BLaER1 (cell line): ENCODE measurements around the gene CST11.
A peak's percentile ranks its signal among the peaks of the same experiment; 100 is the strongest.

ENCODE experiments used
- H3K27ac ChIP-seq: shearing (Covaris generic); formaldehyde crosslinking; 2 replicates; pipeline ENCODE4 v1.8.1; 2022
- H3K27me3 ChIP-seq: shearing (Covaris generic); formaldehyde crosslinking; 2 replicates; pipeline ENCODE4 v1.8.1; 2022
- H3K36me3 ChIP-seq: shearing (Covaris generic); formaldehyde crosslinking; 2 replicates; pipeline ENCODE4 v1.8.1; 2022
- H3K4me1 ChIP-seq: shearing (Covaris generic); formaldehyde crosslinking; 2 replicates; pipeline ENCODE4 v1.8.1; 2022
- H3K4me2 ChIP-seq: shearing (Covaris generic); formaldehyde crosslinking; 2 replicates; pipeline ENCODE4 v1.8.1; 2022
- H3K4me3 ChIP-seq: shearing (Covaris generic); formaldehyde crosslinking; 2 replicates; pipeline ENCODE4 v1.8.1; 2022
- H3K9ac ChIP-seq: shearing (Covaris generic); formaldehyde crosslinking; 2 replicates; pipeline ENCODE4 v1.8.1; 2022
- H3K9me3 ChIP-seq: shearing (Covaris generic); formaldehyde crosslinking; 2 replicates; pipeline ENCODE4 v1.8.1; 2022
- H4K20me1 ChIP-seq: shearing (Covaris generic); formaldehyde crosslinking; 2 replicates; pipeline ENCODE4 v1.8.1; 2022
- Cebpa-rat ChIP-seq: shearing (Covaris generic); IDR thresholded peaks from 2 replicates; pipeline ENCODE4 v1.8.1; 2022

Gene CST11

GRCh38 chr20:23452776-23453175 lies at the start of gene CST11:
Gene CST11, minus strand, starts transcription at chr20:23452876. Its CDS starts 65 bp downstream, at chr20:23452811.
- Histone ChIP-seq H3K27me3 (no peaks in the 10 kb centered on the region), H3K4me2 (peak within 1 kb of the TSS; percentile 36; the same call in 1 of the 2 replicates)
- no peak for TF ChIP-seq Cebpa-rat

GRCh38 chr20:23501926-23502325 lies 49.2 kb upstream of the CST11 start:
- no peaks in the 10 kb centered on the region for H4K20me1 ChIP-seq
- H3K27me3 ChIP-seq = no peaks in the 10 kb centered on the region
- peaks cover 7% of the 10 kb centered on the region for H3K4me1 ChIP-seq
- no peak for TF ChIP-seq Cebpa-rat
- H3K4me3 ChIP-seq = no peak overlapping the region
- H3K4me2 ChIP-seq = no peak overlapping the region
- no peak overlapping the region for H3K9ac ChIP-seq
- no peaks in the 10 kb centered on the region for H3K36me3 ChIP-seq
- peaks cover 6% of the 10 kb centered on the region for H3K9me3 ChIP-seq
- H3K27ac ChIP-seq = no peak overlapping the region

More at GRCh38 chr20:23452776-23453175, at the start of gene CST11:
- Histone ChIP-seq H3K36me3 (no peaks in the 10 kb centered on the region), H3K4me3 (no peak within 1 kb of the TSS), H3K4me1 (peaks cover 49% of the 10 kb centered on the region), H3K9ac (no peak within 1 kb of the TSS), H4K20me1 (no peaks in the 10 kb centered on the region), H3K9me3 (no peaks in the 10 kb centered on the region), H3K27ac (no peak within 1 kb of the TSS)

GRCh38 chr20:23497536-23497935 lies 44.9 kb upstream of the CST11 start:
- Histone ChIP-seq H3K27me3 (no peaks in the 10 kb centered on the region), H3K9me3 (peaks cover 21% of the 10 kb centered on the region), H3K36me3 (no peaks in the 10 kb centered on the region), H3K4me2 (no peak overlapping the region), H3K4me3 (no peak overlapping the region), H3K4me1 (peaks cover 13% of the 10 kb centered on the region), H3K27ac (no peak overlapping the region), H3K9ac (no peak overlapping the region), H4K20me1 (no peaks in the 10 kb centered on the region)
- no peak for TF ChIP-seq Cebpa-rat

- no peak for TF ChIP-seq Cebpa-rat
- no peaks in the 10 kb centered on the region for H3K27me3 ChIP-seq
- H3K36me3 ChIP-seq = no peaks in the 10 kb centered on the region
- H4K20me1 ChIP-seq = no peaks in the 10 kb centered on the region
- H3K4me1 ChIP-seq = peaks cover 52% of the 10 kb centered on the region
- H3K4me2 ChIP-seq = peak overlapping the region; percentile 83
- H3K9ac ChIP-seq = no peak overlapping the region
- no peak overlapping the region for H3K4me3 ChIP-seq
- no peak overlapping the region for H3K27ac ChIP-seq
- H3K9me3 ChIP-seq = peaks cover 21% of the 10 kb centered on the region
Observed at GRCh38 chr20:23493172-23493772, 40.6 kb upstream of the CST11 start.

- H4K20me1 ChIP-seq = no peaks in the 10 kb centered on the region
- H3K4me1 ChIP-seq = peaks cover 58% of the 10 kb centered on the region
- peaks cover 19% of the 10 kb centered on the region for H3K9me3 ChIP-seq
Observed at GRCh38 chr20:23492292-23492691, 39.6 kb upstream of the CST11 start.

GRCh38 chr20:23490817-23491216 lies 38.1 kb upstream of the CST11 start, which contains the start of gene CST8:
Gene CST8, plus strand, starts transcription at chr20:23491117. Its CDS starts 551 bp downstream, at chr20:23491668.
- H3K27me3 ChIP-seq = no peaks in the 10 kb centered on the region
- TF ChIP-seq Cebpa-rat = no peak
- H3K9me3 ChIP-seq = peaks cover 19% of the 10 kb centered on the region
- peak within 1 kb of the TSS; percentile 83 for H3K4me2 ChIP-seq
- H3K9ac ChIP-seq = peak within 1 kb of the TSS; percentile 65; the same call in 1 of the 2 replicates
- H3K27ac ChIP-seq = peak within 1 kb of the TSS; percentile 69
- peaks cover 58% of the 10 kb centered on the region for H3K4me1 ChIP-seq
- H4K20me1 ChIP-seq = no peaks in the 10 kb centered on the region
- peak within 1 kb of the TSS; percentile 11; the same call in 1 of the 2 replicates for H3K4me3 ChIP-seq
- H3K36me3 ChIP-seq = no peaks in the 10 kb centered on the region

More at GRCh38 chr20:23492292-23492691, 39.6 kb upstream of the CST11 start:
- H3K27me3 ChIP-seq = no peaks in the 10 kb centered on the region
- TF ChIP-seq Cebpa-rat = no peak
- H3K4me3 ChIP-seq = no peak overlapping the region
- peak overlapping the region; percentile 83 for H3K4me2 ChIP-seq
- H3K36me3 ChIP-seq = no peaks in the 10 kb centered on the region
- no peak overlapping the region for H3K9ac ChIP-seq
- H3K27ac ChIP-seq = peak overlapping the region; percentile 23; the same call in 1 of the 2 replicates

- Histone ChIP-seq H3K27ac (peak overlapping the region; percentile 57; the same call in 1 of the 2 replicates), H3K9me3 (peaks cover 15% of the 10 kb centered on the region), H3K4me2 (peak overlapping the region; percentile 72), H4K20me1 (no peaks in the 10 kb centered on the region), H3K4me3 (no peak overlapping the region), H3K27me3 (no peaks in the 10 kb centered on the region), H3K36me3 (no peaks in the 10 kb centered on the region), H3K4me1 (peaks cover 73% of the 10 kb centered on the region), H3K9ac (no peak overlapping the region)
- TF ChIP-seq Cebpa-rat = no peak
Observed at GRCh38 chr20:23488996-23489395, 36.3 kb upstream of the CST11 start.

GRCh38 chr20:23488470-23488869 lies 35.8 kb upstream of the CST11 start:
- Histone ChIP-seq H3K9ac (no peak overlapping the region), H3K9me3 (peaks cover 15% of the 10 kb centered on the region), H3K36me3 (no peaks in the 10 kb centered on the region), H3K27ac (peak overlapping the region; percentile 57), H3K4me3 (no peak overlapping the region), H3K4me1 (peaks cover 74% of the 10 kb centered on the region), H4K20me1 (no peaks in the 10 kb centered on the region), H3K27me3 (no peaks in the 10 kb centered on the region), H3K4me2 (peak overlapping the region; percentile 72)
- TF ChIP-seq Cebpa-rat = no peak

GRCh38 chr20:23484081-23484480 lies 31.4 kb upstream of the CST11 start:
- H3K4me2 ChIP-seq = peak overlapping the region; percentile 70
- H3K27me3 ChIP-seq = no peaks in the 10 kb centered on the region
- no peaks in the 10 kb centered on the region for H4K20me1 ChIP-seq
- no peak overlapping the region; the same call in 1 of the 2 replicates for H3K9ac ChIP-seq
- peaks cover 57% of the 10 kb centered on the region for H3K4me1 ChIP-seq
- no peaks in the 10 kb centered on the region for H3K36me3 ChIP-seq
- H3K4me3 ChIP-seq = no peak overlapping the region
- no peak for TF ChIP-seq Cebpa-rat
- H3K9me3 ChIP-seq = peaks cover 18% of the 10 kb centered on the region
- H3K27ac ChIP-seq = peak overlapping the region; percentile 62; the same call in 1 of the 2 replicates

GRCh38 chr20:23482138-23482537 lies 29.5 kb upstream of the CST11 start:
- TF ChIP-seq Cebpa-rat = no peak
- Histone ChIP-seq H3K4me2 (peak overlapping the region; percentile 44), H3K9ac (no peak overlapping the region), H3K9me3 (peaks cover 22% of the 10 kb centered on the region), H3K36me3 (no peaks in the 10 kb centered on the region), H3K27me3 (no peaks in the 10 kb centered on the region), H3K4me3 (no peak overlapping the region), H3K27ac (no peak overlapping the region), H3K4me1 (peaks cover 43% of the 10 kb centered on the region), H4K20me1 (no peaks in the 10 kb centered on the region)
